Kidney (tissue), 14 donors: ENCODE results near the gene HAUS3. TPM values are rescaled to one million over a fixed set of nuclear protein-coding genes. Genes with fewer than 3 reads are reported as not detected.

Experiments
- DNase-seq, 5 donors: peaks; one replicate each; pipeline ENCODE4 v3.0.0-alpha.2; 2013 to 2020
- FAIRE-seq: peaks from 2 replicates; lab custom pipeline; 2012; peaks lifted over from hg19 to GRCh38; lab: Jason Lieb, UNC
- H3K27ac ChIP-seq, 2 donors: one replicate each; pipeline ENCODE4 v1.7.0; 2013; ENCODE audit warnings: low read depth in 2 of 2, low read length in 2 of 2, inconsistent platforms in 1 of 2
- H3K27me3 ChIP-seq: one replicate; pipeline ENCODE4 v1.7.1; 2013; ENCODE audit warnings: low read length, inconsistent platforms; ENCODE audit not compliant: control insufficient read depth, insufficient read depth
- H3K36me3 ChIP-seq, 3 donors: one replicate each; pipeline versions ENCODE4 v1.7.0 to v1.7.1; 2013; ENCODE audit warnings: low read length in 3 of 3, control low read depth in 1 of 3, inconsistent platforms in 1 of 3; ENCODE audit not compliant: insufficient read depth in 3 of 3, control insufficient read depth in 2 of 3
- H3K4me1 ChIP-seq, 3 donors: one replicate each; pipeline versions ENCODE4 v1.7.0 to v1.7.1; 2013; ENCODE audit warnings: low read length in 3 of 3, inconsistent platforms in 1 of 3, low read depth in 1 of 3; ENCODE audit not compliant: control insufficient read depth in 2 of 3, insufficient read depth in 2 of 3
- H3K4me3 ChIP-seq, 3 donors: one replicate each; pipeline versions ENCODE4 v1.7.0 to v1.8.1; 2013; ENCODE audit warnings: low read length in 3 of 3, control low read depth in 1 of 3, inconsistent platforms in 1 of 3
- H3K9ac ChIP-seq, 3 donors: one replicate each; pipeline versions ENCODE4 v1.7.0 to v1.7.1; 2013; ENCODE audit warnings: low read length in 3 of 3, control low read depth in 1 of 3, inconsistent platforms in 1 of 3
- H3K9me3 ChIP-seq, 3 donors: one replicate each; pipeline versions ENCODE4 v1.7.0 to v1.7.1; 2013; ENCODE audit warnings: low read length in 3 of 3, control low read depth in 1 of 3, inconsistent platforms in 1 of 3; ENCODE audit not compliant: control insufficient read depth in 2 of 3, insufficient read depth in 1 of 3
- CTCF ChIP-seq: IDR thresholded peaks from 3 replicates; pipeline ENCODE4 v1.5.1; 2012; ENCODE audit warnings: mild to moderate bottlenecking, moderate library complexity, borderline replicate concordance; ENCODE audit not compliant: insufficient read depth; ENCODE audit errors: extremely low read depth
- intact Hi-C: fragments of 100-400 bp; cut with DNase I; formaldehyde crosslinking; loops from one replicate; pipeline ENCODE4 v1.11.1; 2022
- polyA plus RNA-seq: library from polyadenylated mRNA; stranded (reverse); fragments of 350-450 nt; fragmentation: Illumina TruSeq; extraction: RNeasy Lipid Tissue Mini Kit (QIAGEN cat#74804); gene quantifications from one replicate; pipeline ENCODE4 v1.2.3, GENCODE V29; 2014; ENCODE audit warnings: low read depth, low replicate concordance; ENCODE audit not compliant: insufficient read depth
- total RNA-seq: library from RNA; stranded (reverse); fragmentation: NEBNext Ultra II Directional; extraction: Animal tissue kit (Norgen Biotek cat#: 25700); gene quantifications from one replicate; pipeline ENCODE4 v1.2.1, GENCODE V29; 2021
- donor health status: control.
- donor health status: control.
- donor health status: control.
- donor health status: control.
- donor health status: control.
- donor health status: DM: yes; HTN: yes; CAD: no.
- donor health status: Normal renal cell carcinoma (clear cell type).

HAUS3 gene
- total and polyA plus RNA-seq, 2 donors from 2014 or later = 4.1 to 12.1 TPM

DNA sequence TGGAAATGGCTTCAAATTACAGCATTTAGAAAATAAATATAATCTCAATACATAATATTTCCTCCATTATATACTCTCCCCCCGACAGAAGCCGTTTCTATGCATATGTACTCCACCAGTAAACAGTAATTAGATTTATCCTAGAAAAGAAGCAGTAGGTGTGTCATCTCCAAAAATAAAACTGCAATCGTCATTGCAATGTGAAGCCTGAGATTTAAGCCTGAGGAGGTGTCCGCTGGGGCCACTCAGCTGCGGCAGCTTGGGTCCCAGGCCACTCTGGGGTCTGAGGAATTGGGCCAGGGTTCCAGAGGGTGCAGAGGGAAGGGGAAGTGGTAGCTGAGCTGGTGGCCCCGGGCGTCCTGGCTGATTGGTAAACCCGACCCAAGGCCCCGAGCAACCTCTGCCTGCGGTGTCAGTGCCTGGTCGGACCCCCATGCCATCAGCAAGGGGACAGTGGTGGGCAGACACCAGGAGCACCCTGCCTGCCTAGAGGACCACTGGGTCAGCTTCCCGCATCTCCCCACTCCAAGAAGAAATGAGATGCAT lies 27.8 kb upstream of the HAUS3 start:
- no peaks in the 10 kb centered on the region for H3K9me3 ChIP-seq
- no peak for TF ChIP-seq CTCF
- no peak overlapping the region for H3K9ac ChIP-seq
- H3K4me3 ChIP-seq = no peak overlapping the region
- H3K27ac ChIP-seq = no peak overlapping the region
- H3K36me3 ChIP-seq = peaks cover 0 to 2% (median 0%) of the 10 kb centered on the region in 3 donors
- no peak for FAIRE-seq
- peak in 1 of 5 donors; percentile 71 for DNase-seq
- no peaks in the 10 kb centered on the region for H3K27me3 ChIP-seq
- intact Hi-C loops = no loop called here
- H3K4me1 ChIP-seq = peaks cover 0 to 13% (median 0%) of the 10 kb centered on the region in 3 donors

- intact Hi-C loops = no loop called here
- Histone ChIP-seq H3K4me1 (peaks cover 0 to 16% (median 0%) of the 10 kb centered on the region in 3 donors), H3K9me3 (no peaks in the 10 kb centered on the region), H3K27ac (no peak overlapping the region), H3K36me3 (peaks cover 0 to 2% (median 0%) of the 10 kb centered on the region in 3 donors), H3K4me3 (no peak overlapping the region), H3K27me3 (no peaks in the 10 kb centered on the region), H3K9ac (no peak overlapping the region)
- TF ChIP-seq CTCF = no peak
- DNase-seq (peak in 1 of 5 donors; percentile 58), FAIRE-seq (no peak)
Observed at GRCh38 chr4:2269206-2269531, 27.2 kb upstream of the HAUS3 start.

- intact Hi-C loops = no loop called here
- no peak overlapping the region for H3K27ac ChIP-seq
- FAIRE-seq = no peak
- no peak overlapping the region for H3K9ac ChIP-seq
- H3K36me3 ChIP-seq = peaks cover 0 to 2% (median 0%) of the 10 kb centered on the region in 3 donors
- no peak for TF ChIP-seq CTCF
- H3K4me3 ChIP-seq = no peak overlapping the region
- no peak for DNase-seq
- peaks cover 0 to 19% (median 0%) of the 10 kb centered on the region in 3 donors for H3K4me1 ChIP-seq
- H3K27me3 ChIP-seq = no peaks in the 10 kb centered on the region
- H3K9me3 ChIP-seq = no peaks in the 10 kb centered on the region
Observed at GRCh38 chr4:2268357-2269205, 26.7 kb upstream of the HAUS3 start.
